Left lung (tissue), 10 donors: ENCODE results near the gene C2orf15. TPM values are rescaled to one million over a fixed set of nuclear protein-coding genes. Genes with fewer than 3 reads are reported as not detected.
A peak's percentile ranks its signal among the peaks of the same experiment; 100 is the strongest.

Experiments
- ATAC-seq: fragments of 200-7000 bp; cut with Tn5 transposase; one replicate; pipeline ENCODE4 v1.9.1; 2020; ENCODE audit warnings: moderate library complexity
- DNase-seq, 4 donors: peaks; one replicate each; pipeline ENCODE4 v3.0.0-alpha.2; 2013 to 2020
- H3K27ac ChIP-seq, 2 donors: fragments of 200-600 bp; sonication (generic) in 1 of 2; one replicate each; pipeline versions ENCODE4 v1.5.0 to v1.8.0; 2020 to 2021
- H3K27me3 ChIP-seq, 2 donors: fragments of 200-600 bp; sonication (generic) in 1 of 2; one replicate each; pipeline versions ENCODE4 v1.5.0 to v1.8.0; 2020 to 2021
- H3K36me3 ChIP-seq, 2 donors: fragments of 200-600 bp; sonication (generic) in 1 of 2; one replicate each; pipeline versions ENCODE4 v1.5.0 to v1.8.0; 2020 to 2021
- H3K4me1 ChIP-seq, 2 donors: fragments of 200-600 bp; one replicate each; pipeline ENCODE4 v1.8.0; 2021
- H3K4me3 ChIP-seq, 2 donors: fragments of 200-600 bp; sonication (generic) in 1 of 2; one replicate each; pipeline versions ENCODE4 v1.5.0 to v1.8.0; 2020 to 2021; ENCODE audit warnings: mild to moderate bottlenecking in 1 of 2
- H3K9me3 ChIP-seq, 2 donors: fragments of 200-600 bp; sonication (generic) in 1 of 2; one replicate each; pipeline versions ENCODE4 v1.5.0 to v1.8.0; 2020 to 2021
- intact Hi-C, 2 donors: fragments of 100-400 bp; cut with DNase I; formaldehyde crosslinking; loops; one replicate each; pipeline versions ENCODE4 v1.11.2 to v1.14.2; 2022
- polyA plus RNA-seq, 6 donors: library from polyadenylated mRNA; unstranded; fragments of 120-200 nt; gene quantifications; one replicate each; pipeline ENCODE4 v1.2.1, GENCODE V29; 2013; ENCODE audit not compliant: insufficient read length in 6 of 6
- total RNA-seq, 2 donors: library from RNA; stranded (reverse); fragmentation: NEBNext Ultra II Directional; extraction: Animal tissue kit (Norgen Biotek cat#: 25700); gene quantifications; one replicate each; pipeline ENCODE4 v1.2.1, GENCODE V29; 2021
- TF ChIP-seq, protein P1 (sequence below), 2 donors: fragments of 200-600 bp; sonication (generic) in 1 of 2; IDR thresholded peaks; one replicate each; pipeline versions ENCODE4 v1.5.0 to v1.8.0; 2021; ENCODE audit warnings: antibody characterized with exemption in 2 of 2
- donor health status: DM: no; HTN: yes; CAD: no.
- donor health status: DM: no; HTN: no; CAD: no.

C2orf15 gene
- total and polyA plus RNA-seq, 8 donors = 3.4 to 8.7 (median 7.3) TPM

DNA sequence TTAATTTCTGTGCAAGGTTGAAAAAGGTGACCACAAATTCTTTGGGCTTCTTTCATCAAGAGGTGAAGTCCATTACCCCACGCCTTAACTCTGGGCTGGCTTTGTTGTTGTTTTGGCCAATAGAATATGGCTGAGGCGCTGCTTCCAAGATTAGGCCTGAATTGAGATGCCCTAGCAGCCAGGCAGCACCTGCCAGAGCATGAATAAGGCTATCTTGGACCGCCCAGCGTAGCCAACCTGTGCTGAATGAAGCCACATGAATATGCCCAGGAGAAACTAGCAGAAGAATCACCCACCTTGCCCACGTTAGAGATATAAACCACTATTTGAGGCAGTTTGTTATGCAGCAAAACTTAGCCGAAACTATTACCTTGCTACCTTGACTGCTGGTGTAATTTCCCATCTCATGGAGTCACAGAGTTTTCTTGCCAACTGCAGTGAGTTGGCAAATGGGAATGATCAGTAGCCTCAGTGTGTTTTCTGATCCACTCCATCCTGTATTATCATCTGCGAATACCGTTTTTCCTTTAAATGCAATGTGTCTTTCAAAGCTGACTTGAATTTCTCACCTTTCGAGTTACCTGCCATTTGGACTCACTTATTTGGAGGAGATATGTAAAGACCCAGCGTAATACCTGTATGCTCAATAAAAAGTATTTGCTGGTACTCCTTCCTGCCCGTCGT, 12.6 kb downstream of the C2orf15 start:
- DNase-seq = no peak
- peak; percentile 1 for ATAC-seq

DNA sequence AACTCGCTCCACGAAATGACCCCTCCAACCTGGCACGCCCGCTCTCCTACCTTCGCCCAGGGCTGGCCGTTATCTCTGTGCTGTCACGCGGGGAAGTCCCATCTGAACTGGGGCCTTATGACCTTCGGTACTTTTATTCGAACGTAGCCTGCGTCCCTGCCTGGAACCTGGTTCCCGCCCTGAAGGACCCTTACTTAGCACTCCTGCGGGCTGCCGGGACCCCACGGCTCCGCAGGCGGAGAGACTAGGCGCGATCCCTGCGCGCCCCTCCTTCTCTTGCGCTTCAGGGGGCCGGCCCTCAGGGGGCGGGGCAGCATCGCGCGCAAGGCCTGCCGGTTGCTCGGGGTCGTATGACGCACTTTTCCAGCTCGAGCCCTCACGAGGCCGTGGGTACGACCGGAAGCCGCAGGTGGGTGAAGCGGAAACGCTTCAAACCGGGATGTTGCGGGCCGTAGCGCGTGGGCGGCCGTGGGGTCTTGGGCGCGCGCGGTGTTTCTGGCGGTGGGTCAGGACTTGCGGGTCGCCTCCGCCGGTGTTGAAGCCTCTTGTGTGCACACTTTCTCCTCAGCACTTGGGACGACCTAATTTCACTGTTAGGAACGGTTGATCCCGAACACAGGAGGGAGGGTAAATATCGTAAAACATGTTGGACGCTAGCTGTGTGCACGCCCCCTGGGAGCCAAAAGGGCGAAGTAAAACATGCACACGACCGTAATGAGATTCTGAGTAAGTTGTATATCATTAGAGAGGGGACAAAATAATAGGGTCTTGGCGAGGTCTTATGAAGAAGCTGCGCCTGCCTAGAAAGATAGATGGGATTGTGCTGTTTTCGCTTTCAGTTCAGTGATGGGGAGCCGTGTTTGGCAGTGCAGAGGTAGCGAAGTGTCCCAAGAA, 13.4 kb downstream of the C2orf15 start, which contains the start of the genes LIPT1 and TSGA10:
Gene LIPT1, plus strand, starts transcription at position 325 of the 894 bp plus-strand sequence. CDS start 6,991 bp downstream, outside the sequence.
Gene TSGA10, minus strand, starts transcription at position 300 of the 894 bp plus-strand sequence. CDS start 45,503 bp downstream, outside the sequence.
- H3K4me1 ChIP-seq = peaks cover 6 to 36% of the 10 kb centered on the region in 2 donors
- H3K36me3 ChIP-seq = peaks cover 0 to 11% of the 10 kb centered on the region in 2 donors
- H3K27me3 ChIP-seq = no peaks in the 10 kb centered on the region
- peak; percentile 99 for ATAC-seq
- no peaks in the 10 kb centered on the region for H3K9me3 ChIP-seq
- peak within 1 kb of the TSS; percentile 59 to 71 for H3K4me3 ChIP-seq
- intact Hi-C loops = no loop called here
- TF ChIP-seq, protein P1, sequence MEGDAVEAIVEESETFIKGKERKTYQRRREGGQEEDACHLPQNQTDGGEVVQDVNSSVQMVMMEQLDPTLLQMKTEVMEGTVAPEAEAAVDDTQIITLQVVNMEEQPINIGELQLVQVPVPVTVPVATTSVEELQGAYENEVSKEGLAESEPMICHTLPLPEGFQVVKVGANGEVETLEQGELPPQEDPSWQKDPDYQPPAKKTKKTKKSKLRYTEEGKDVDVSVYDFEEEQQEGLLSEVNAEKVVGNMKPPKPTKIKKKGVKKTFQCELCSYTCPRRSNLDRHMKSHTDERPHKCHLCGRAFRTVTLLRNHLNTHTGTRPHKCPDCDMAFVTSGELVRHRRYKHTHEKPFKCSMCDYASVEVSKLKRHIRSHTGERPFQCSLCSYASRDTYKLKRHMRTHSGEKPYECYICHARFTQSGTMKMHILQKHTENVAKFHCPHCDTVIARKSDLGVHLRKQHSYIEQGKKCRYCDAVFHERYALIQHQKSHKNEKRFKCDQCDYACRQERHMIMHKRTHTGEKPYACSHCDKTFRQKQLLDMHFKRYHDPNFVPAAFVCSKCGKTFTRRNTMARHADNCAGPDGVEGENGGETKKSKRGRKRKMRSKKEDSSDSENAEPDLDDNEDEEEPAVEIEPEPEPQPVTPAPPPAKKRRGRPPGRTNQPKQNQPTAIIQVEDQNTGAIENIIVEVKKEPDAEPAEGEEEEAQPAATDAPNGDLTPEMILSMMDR (IDR thresholded peaks at IDR 0.05) = no peak
- H3K27ac ChIP-seq = peak within 1 kb of the TSS; percentile 82 to 86
- DNase-seq = peak; percentile 89 to 96 (median 94)

More for the DNA sequence above, 12.6 kb downstream of the C2orf15 start:
- TF ChIP-seq, protein P1 (IDR thresholded peaks at IDR 0.05) = no peak
- Histone ChIP-seq H3K4me1 (peaks cover 6 to 36% of the 10 kb centered on the region in 2 donors), H3K9me3 (no peaks in the 10 kb centered on the region), H3K27ac (peak overlapping the region; percentile 82 to 86), H3K27me3 (no peaks in the 10 kb centered on the region), H3K36me3 (peaks cover 0 to 3% of the 10 kb centered on the region in 2 donors), H3K4me3 (peak overlapping the region; percentile 59 to 71)
- intact Hi-C loops = no loop called here

DNA sequence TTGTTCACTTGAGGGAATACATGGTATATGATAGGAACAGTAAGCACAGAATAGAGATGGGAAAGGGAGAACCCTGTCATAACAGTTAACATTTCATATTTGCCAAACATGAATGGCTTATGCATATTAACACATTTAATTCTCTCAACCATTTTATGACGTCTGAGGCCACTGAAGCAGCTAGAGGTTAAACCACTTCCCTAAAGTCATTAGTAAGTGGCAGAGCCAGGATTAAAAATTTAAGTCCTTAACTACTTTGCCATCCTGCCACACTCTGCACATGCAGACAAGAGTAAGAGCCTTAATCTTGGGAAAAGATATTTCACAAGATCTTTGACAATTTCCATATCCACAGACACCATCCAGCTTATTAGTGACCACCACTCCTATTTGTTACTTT, 15.4 kb downstream of the C2orf15 start:
- Histone ChIP-seq H3K27me3 (no peaks in the 10 kb centered on the region), H3K4me1 (peaks cover 6 to 29% of the 10 kb centered on the region in 2 donors), H3K36me3 (peaks cover 0 to 13% of the 10 kb centered on the region in 2 donors), H3K27ac (no peak overlapping the region), H3K4me3 (no peak overlapping the region), H3K9me3 (no peaks in the 10 kb centered on the region)
- intact Hi-C loops = no loop called here
- DNase-seq = no peak
- TF ChIP-seq, protein P1 (IDR thresholded peaks at IDR 0.05) = no peak
- ATAC-seq = no peak

DNA sequence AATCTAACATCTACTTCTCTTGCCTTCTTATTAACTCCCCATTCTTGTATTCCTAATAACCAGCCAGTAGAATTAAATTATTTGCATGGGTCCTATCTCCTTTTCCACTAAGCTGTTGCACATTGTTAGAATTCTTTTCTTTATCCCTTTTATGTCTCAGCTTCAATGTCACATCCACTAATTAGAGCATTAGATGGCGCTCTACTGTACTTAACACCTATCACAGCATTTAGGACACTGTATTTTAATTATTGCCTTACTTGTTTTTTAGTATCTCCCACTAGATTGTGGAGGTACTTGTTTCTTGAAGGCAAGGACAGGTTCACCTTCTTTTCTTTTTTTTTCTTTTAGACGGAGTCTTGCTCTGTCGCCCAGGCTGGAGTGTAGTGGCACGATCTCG, 17.1 kb downstream of the C2orf15 start:
- Histone ChIP-seq H3K9me3 (no peaks in the 10 kb centered on the region), H3K4me3 (no peak overlapping the region), H3K27me3 (no peaks in the 10 kb centered on the region), H3K36me3 (peaks cover 0 to 21% of the 10 kb centered on the region in 2 donors), H3K4me1 (peaks cover 6 to 22% of the 10 kb centered on the region in 2 donors), H3K27ac (no peak overlapping the region)
- TF ChIP-seq, protein P1 (IDR thresholded peaks at IDR 0.05) = no peak
- intact Hi-C loops = no loop called here
- DNase-seq (no peak), ATAC-seq (no peak)

DNA sequence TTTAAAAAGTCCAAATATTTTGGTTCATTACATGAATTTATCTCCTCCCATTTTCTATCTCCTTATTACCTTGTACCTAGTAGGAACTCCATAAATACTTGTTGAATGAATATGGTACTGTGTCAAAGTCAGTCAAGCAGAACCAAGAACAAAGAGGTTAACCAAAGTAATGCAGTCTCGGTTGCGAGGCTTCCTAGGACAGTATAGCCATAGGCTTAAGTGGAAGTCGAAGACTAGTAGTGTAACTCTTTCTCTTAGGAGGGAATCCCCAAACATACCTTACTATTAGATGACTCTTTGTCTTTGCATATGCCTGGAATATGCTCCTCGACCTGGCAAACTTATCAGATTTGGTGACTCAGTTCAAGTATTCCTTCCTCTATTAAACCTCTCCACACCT, 18.1 kb downstream of the C2orf15 start:
- Histone ChIP-seq H3K9me3 (no peaks in the 10 kb centered on the region), H3K27me3 (no peaks in the 10 kb centered on the region), H3K4me1 (peaks cover 6 to 13% of the 10 kb centered on the region in 2 donors), H3K36me3 (peaks cover 0 to 30% of the 10 kb centered on the region in 2 donors), H3K4me3 (no peak overlapping the region), H3K27ac (no peak overlapping the region)
- ATAC-seq (no peak), DNase-seq (no peak)
- intact Hi-C loops = no loop called here
- TF ChIP-seq, protein P1 (IDR thresholded peaks at IDR 0.05) = no peak
